ENCODE measurements around the gene SRL. TPM values are rescaled to one million over a fixed set of nuclear protein-coding genes. Genes with fewer than 3 reads are reported as not detected.
A peak's percentile ranks its signal among the peaks of the same experiment; 100 is the strongest.

The SRL gene
- total and polyA plus RNA-seq, 10 donors: 0.57 to 5.8 (median 3.1) TPM

- intact Hi-C loops (cut with DNase I; ENCODE audit: low total_unique reads): no loop called here
- Histone ChIP-seq H3K36me3 (no peaks in the 10 kb centered on the region), H3K9me3 (no peaks in the 10 kb centered on the region), H3K27ac (peak overlapping the region; percentile 87 to 96 (median 95)), H3K27me3 (replicated peaks in 1 of 7) (no peaks in the 10 kb centered on the region), H3K4me1 (peaks cover 4 to 27% (median 15%) of the 10 kb centered on the region in 6 donors), H3K4me3 (peak overlapping the region; percentile 54 to 94 (median 75))
- no peak for DNase-seq
- TF ChIP-seq POLR2AphosphoS5 (IDR thresholded peaks at IDR 0.05) (no peak), CTCF (IDR thresholded peaks at IDR 0.05 in 8 of 11, conservative IDR thresholded peaks at IDR 0.05 in 3 of 11) (no peak), POLR2A (IDR thresholded peaks at IDR 0.05) (no peak)
- 88 to 89% (median 88%) methylated on average over 23 of the region's 23 CpGs for WGBS, 5 donors
These were observed 59.2 kb downstream of the SRL start for GRCh38 chr16:4182581-4183236.

DNA sequence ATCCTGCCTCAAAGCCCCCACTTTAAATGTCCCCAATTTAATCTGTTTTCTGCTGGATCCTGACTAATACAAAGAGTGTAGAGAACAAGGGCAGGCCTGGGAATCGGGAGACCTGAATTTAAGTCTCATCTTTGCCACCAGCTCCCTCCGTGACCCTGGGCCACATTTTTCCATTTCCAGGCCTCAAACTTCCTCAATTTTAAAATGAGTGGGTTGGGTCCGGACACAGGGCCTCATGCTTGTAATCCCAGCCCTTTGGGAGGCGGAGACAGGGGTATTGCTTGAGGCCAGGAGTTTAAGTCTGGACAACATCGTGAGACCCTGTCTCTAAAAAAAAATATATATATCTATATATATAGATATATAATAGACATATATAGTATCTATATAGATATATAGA is 61.4 kb downstream of the SRL start:
- intact Hi-C loops (cut with DNase I; ENCODE audit: low total_unique reads): no loop called here
- H3K27ac ChIP-seq: no peak overlapping the region
- H3K4me3 ChIP-seq: no peak overlapping the region
- WGBS, 5 donors: 56 to 84% (median 68%) methylated on average over 5 of the region's 5 CpGs
- H3K4me1 ChIP-seq: peaks cover 4 to 27% (median 15%) of the 10 kb centered on the region in 6 donors
- DNase-seq: no peak
- TF ChIP-seq CTCF (IDR thresholded peaks at IDR 0.05 in 8 of 11, conservative IDR thresholded peaks at IDR 0.05 in 3 of 11): no peak
- no peak for TF ChIP-seq POLR2A (IDR thresholded peaks at IDR 0.05)
- TF ChIP-seq POLR2AphosphoS5 (IDR thresholded peaks at IDR 0.05): no peak
- H3K36me3 ChIP-seq: no peaks in the 10 kb centered on the region
- no peaks in the 10 kb centered on the region for H3K27me3 ChIP-seq (replicated peaks in 1 of 7)
- no peaks in the 10 kb centered on the region for H3K9me3 ChIP-seq

GRCh38 chr16:4179763-4180260 is 62.1 kb downstream of the SRL start:
- H3K4me3 ChIP-seq: no peak overlapping the region
- intact Hi-C loops (cut with DNase I; ENCODE audit: low total_unique reads): no loop called here
- 89 to 95% (median 90%) methylated on average over 8 of the region's 8 CpGs for WGBS, 5 donors
- no peaks in the 10 kb centered on the region for H3K9me3 ChIP-seq
- H3K27me3 ChIP-seq (replicated peaks in 1 of 7): no peaks in the 10 kb centered on the region
- TF ChIP-seq POLR2AphosphoS5 (IDR thresholded peaks at IDR 0.05) (no peak), CTCF (IDR thresholded peaks at IDR 0.05 in 8 of 11, conservative IDR thresholded peaks at IDR 0.05 in 3 of 11) (no peak), POLR2A (IDR thresholded peaks at IDR 0.05) (no peak)
- H3K4me1 ChIP-seq: peaks cover 4 to 27% (median 15%) of the 10 kb centered on the region in 6 donors
- no peak for DNase-seq
- H3K36me3 ChIP-seq: no peaks in the 10 kb centered on the region
- H3K27ac ChIP-seq: no peak overlapping the region

DNA sequence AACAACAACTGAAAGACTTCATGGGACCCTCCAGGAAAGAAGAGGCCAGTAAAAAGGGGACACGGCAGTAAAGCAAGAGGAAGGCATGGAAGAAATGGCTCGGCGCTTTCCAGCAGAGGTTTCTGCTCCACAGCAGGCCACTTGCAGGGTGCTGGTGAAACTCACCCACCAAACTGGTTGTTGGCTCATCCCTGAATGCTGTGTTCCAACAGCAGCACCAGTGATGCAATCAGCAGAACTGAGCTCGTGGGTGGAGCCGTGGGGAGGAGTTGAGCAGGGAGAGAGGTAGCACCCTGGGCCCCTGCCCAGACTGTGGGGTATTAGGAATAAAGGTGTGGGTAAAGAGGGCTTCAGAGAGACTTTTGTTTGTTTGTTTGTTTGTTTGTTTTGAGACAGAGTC is 62.9 kb downstream of the SRL start:
- Histone ChIP-seq H3K4me1 (peaks cover 0 to 21% (median 9%) of the 10 kb centered on the region in 6 donors), H3K9me3 (no peaks in the 10 kb centered on the region), H3K36me3 (no peaks in the 10 kb centered on the region), H3K27ac (no peak overlapping the region), H3K4me3 (no peak overlapping the region), H3K27me3 (replicated peaks in 1 of 7) (no peaks in the 10 kb centered on the region)
- TF ChIP-seq POLR2A (IDR thresholded peaks at IDR 0.05) (no peak), CTCF (IDR thresholded peaks at IDR 0.05 in 8 of 11, conservative IDR thresholded peaks at IDR 0.05 in 3 of 11) (no peak), POLR2AphosphoS5 (IDR thresholded peaks at IDR 0.05) (no peak)
- intact Hi-C loops (cut with DNase I; ENCODE audit: low total_unique reads): no loop called here
- 45 to 81% (median 67%) methylated on average over 5 of the region's 5 CpGs for WGBS, 5 donors
- no peak for DNase-seq
